Measurements from ENCODE around the gene HAGH. TPM values are rescaled to one million over a fixed set of nuclear protein-coding genes. Genes with fewer than 3 reads are reported as not detected.

Gene HAGH
- total and polyA plus RNA-seq, 9 of the 15 experiments (the other 6 are each of a cell fraction or from before 2014, with no cell fraction given): 0.46 to 35.1 (median 16.8) TPM

DNA sequence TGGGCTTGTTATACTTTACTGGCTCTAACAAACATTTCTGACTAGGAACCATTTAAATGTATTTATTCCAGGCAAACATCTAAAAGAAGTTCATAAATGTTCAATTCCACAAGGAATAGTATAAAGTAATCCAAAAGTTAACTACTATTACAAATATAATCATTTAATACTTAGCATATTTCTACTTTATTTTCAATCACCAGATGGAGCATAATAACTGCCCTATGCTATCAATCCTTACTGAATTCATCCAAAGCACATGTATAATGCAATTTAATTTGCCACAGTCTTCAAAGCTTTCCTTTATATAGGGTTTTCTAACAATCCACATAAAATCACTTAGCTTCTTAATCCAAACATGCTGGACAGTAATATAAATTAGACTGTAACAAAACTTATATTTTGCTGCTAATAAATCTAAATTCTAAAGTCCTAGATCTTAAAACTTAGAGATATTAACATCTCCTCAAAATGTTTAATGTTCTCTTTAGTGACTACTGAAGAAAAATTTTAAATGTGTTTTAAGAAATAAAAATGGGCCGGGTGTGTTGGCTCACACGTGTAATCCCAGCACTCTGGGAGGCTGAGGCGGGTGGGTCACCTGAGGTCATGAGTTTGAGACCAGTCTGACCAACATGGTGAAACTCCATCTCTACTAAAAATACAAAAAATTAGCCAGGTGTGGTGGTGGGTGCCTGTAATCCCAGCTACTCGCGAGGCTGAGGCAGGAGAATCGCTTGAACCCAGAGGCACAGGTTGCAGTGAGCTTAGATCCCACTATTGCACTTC is 39.5 kb upstream of the HAGH start:
- no peaks in the 10 kb centered on the region for H3K9me3 ChIP-seq (replicated peaks; ENCODE audit: control insufficient read depth, insufficient read depth, low read depth, low read length)
- ChIA-PET CTCF (ENCODE audit: low intra/inter-chr PET ratio) (interaction anchor here (2.5 kb wide), 1 partner anchor 64 kb away, joined by 10 read pairs; no protein-coding TSS in a partner anchor), POLR2A (interaction anchor here (0.6 to 1.6 kb wide), 4 partner anchors 11 to 69 kb away, joined by 3 to 4 read pairs (median 3); no protein-coding TSS in a partner anchor)
- DNase-seq (ENCODE audit: extremely low read depth in 1 of 4, low spot score in 3 of 4) (no peak), ATAC-seq (no peak), FAIRE-seq (no peak)
- no peak overlapping the region for H3K4me3 ChIP-seq
- 46% methylated on average over 4 of the region's 6 CpGs for WGBS (ENCODE audit: insufficient coverage, low coverage, missing lambda C conversion rate)
- TF ChIP-seq, protein P1, sequence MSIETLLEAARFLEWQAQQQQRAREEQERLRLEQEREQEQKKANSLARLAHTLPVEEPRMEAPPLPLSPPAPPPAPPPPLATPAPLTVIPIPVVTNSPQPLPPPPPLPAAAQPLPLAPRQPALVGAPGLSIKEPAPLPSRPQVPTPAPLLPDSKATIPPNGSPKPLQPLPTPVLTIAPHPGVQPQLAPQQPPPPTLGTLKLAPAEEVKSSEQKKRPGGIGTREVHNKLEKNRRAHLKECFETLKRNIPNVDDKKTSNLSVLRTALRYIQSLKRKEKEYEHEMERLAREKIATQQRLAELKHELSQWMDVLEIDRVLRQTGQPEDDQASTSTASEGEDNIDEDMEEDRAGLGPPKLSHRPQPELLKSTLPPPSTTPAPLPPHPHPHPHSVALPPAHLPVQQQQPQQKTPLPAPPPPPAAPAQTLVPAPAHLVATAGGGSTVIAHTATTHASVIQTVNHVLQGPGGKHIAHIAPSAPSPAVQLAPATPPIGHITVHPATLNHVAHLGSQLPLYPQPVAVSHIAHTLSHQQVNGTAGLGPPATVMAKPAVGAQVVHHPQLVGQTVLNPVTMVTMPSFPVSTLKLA (conservative IDR thresholded peaks at IDR 0.05): 0 out of 4 replicates have a peak, but pooled peaks of 1 of the 2 experiments have one; percentile 13
- TF ChIP-seq ZSCAN29 (IDR thresholded peaks at IDR 0.05): no peak
- no peak overlapping the region for H2AFZ ChIP-seq (ENCODE audit: low read depth, low read length)
- H3K9me1 ChIP-seq (ENCODE audit: control insufficient read depth, insufficient read depth, low read length): no peaks in the 10 kb centered on the region
- intact Hi-C loops (cut with micrococcal nuclease) (loop anchor here (2.0 kb wide), 1 partner anchor 63 kb away; no protein-coding TSS in a partner anchor), in situ Hi-C loops (cut with MboI) (no loop called here)
- peaks cover 0 to 8% of the 10 kb centered on the region in 2 experiments; a peak in 3 of 5 replicates for H3K4me1 ChIP-seq (replicated peaks in 1 of 2; ENCODE audit: control insufficient read depth in 2 of 2, insufficient read depth in 2 of 2, low read length in 2 of 2)
- no peak overlapping the region for H3K9ac ChIP-seq (ENCODE audit: insufficient read depth in 1 of 2, low read depth in 2 of 2, low read length in 2 of 2)
- H3K27me3 ChIP-seq (ENCODE audit: control insufficient read depth in 2 of 2, insufficient read depth in 2 of 2, low read length in 2 of 2): no peaks in the 10 kb centered on the region
- BruUV-seq (replicated peaks): no TSS peak
- H3K79me2 ChIP-seq (ENCODE audit: control insufficient read depth, insufficient read depth, low read length): peaks cover 74% of the 10 kb centered on the region
- H3K36me3 ChIP-seq (ENCODE audit: control insufficient read depth, insufficient read depth, low read length): peaks cover 38% of the 10 kb centered on the region
- H3K27ac ChIP-seq (ENCODE audit: extremely low read depth, low read depth, low read length): no peak overlapping the region; the same call in 2 of the 3 replicates
- H4K20me1 ChIP-seq (replicated peaks; ENCODE audit: control insufficient read depth, insufficient read depth, low read length): no peaks in the 10 kb centered on the region
- H3K4me2 ChIP-seq (ENCODE audit: insufficient read depth, low read length): no peak overlapping the region

All from K562 (cell line).